Testis (tissue), 3 donors: ENCODE measurements around the gene TSPAN32. TPM values are rescaled to one million over a fixed set of nuclear protein-coding genes. Genes with fewer than 3 reads are reported as not detected.

ENCODE experiments used
- DNase-seq: peaks from one replicate; pipeline ENCODE4 v3.0.0-alpha.2; 2019
- H3K27ac ChIP-seq, 2 donors: fragments of 200-600 bp; sonication (generic); one replicate each; pipeline ENCODE4 v1.5.1; 2019
- H3K27me3 ChIP-seq: fragments of 200-600 bp; sonication (generic); one replicate; pipeline ENCODE4 v1.5.1; 2019
- H3K36me3 ChIP-seq: fragments of 200-600 bp; sonication (generic); one replicate; pipeline ENCODE4 v1.5.1; 2017; ENCODE audit warnings: low read depth; ENCODE audit errors: missing control alignments
- H3K4me1 ChIP-seq: fragments of 200-600 bp; sonication (generic); one replicate; pipeline ENCODE4 v1.5.1; 2019
- H3K4me3 ChIP-seq, 2 donors: fragments of 200-600 bp; sonication (generic); one replicate each; pipeline ENCODE4 v1.5.1; 2017 to 2019
- H3K9me3 ChIP-seq: fragments of 200-600 bp; sonication (generic); one replicate; pipeline ENCODE4 v1.5.1; 2017
- POLR2A ChIP-seq: fragments of 450-650 bp; IDR thresholded peaks from one replicate; pipeline ENCODE4 v1.6.1; 2017; ENCODE audit warnings: antibody characterized with exemption, mild to moderate bottlenecking, moderate library complexity
- WGBS, 2 donors: methylation state at CpG; one replicate each; pipeline ENCODE4 v1.1.5; 2018; 5-methylcytosine and 5-hydroxymethylcytosine counted together
- intact Hi-C: fragments of 100-400 bp; cut with DNase I; formaldehyde crosslinking; loops from one replicate; pipeline ENCODE4 v1.15.1; 2023; ENCODE audit warnings: low total_unique reads
- polyA plus RNA-seq: library from polyadenylated mRNA; stranded (reverse); fragments of 350-450 nt; fragmentation: Illumina TruSeq; extraction: RNeasy Lipid Tissue Mini Kit (QIAGEN cat#74804); gene quantifications from one replicate; pipeline ENCODE4 v1.2.3, GENCODE V29; 2014; ENCODE audit warnings: low read depth, low replicate concordance; ENCODE audit not compliant: insufficient read depth
- total RNA-seq, 2 donors: library from RNA; depleted of rRNA; stranded (reverse); fragments of >200 nt; gene quantifications; one replicate each; pipeline ENCODE4 v1.2.3, GENCODE V29; 2016
- TF ChIP-seq, protein P1 (sequence below), 3 experiments: fragments of 450-650 bp in 2 of 3; fragments of 200-600 bp in 1 of 3; sonication (generic) in 1 of 3; IDR thresholded peaks; one replicate each; pipeline ENCODE4 v1.5.1; 2016 to 2019; ENCODE audit warnings: antibody characterized with exemption in 3 of 3, mild to moderate bottlenecking in 2 of 3, moderate library complexity in 1 of 3

The TSPAN32 gene
- total and polyA plus RNA-seq, 3 donors from 2014 or later, result 1.0 to 1.5 (median 1.1) TPM

DNA sequence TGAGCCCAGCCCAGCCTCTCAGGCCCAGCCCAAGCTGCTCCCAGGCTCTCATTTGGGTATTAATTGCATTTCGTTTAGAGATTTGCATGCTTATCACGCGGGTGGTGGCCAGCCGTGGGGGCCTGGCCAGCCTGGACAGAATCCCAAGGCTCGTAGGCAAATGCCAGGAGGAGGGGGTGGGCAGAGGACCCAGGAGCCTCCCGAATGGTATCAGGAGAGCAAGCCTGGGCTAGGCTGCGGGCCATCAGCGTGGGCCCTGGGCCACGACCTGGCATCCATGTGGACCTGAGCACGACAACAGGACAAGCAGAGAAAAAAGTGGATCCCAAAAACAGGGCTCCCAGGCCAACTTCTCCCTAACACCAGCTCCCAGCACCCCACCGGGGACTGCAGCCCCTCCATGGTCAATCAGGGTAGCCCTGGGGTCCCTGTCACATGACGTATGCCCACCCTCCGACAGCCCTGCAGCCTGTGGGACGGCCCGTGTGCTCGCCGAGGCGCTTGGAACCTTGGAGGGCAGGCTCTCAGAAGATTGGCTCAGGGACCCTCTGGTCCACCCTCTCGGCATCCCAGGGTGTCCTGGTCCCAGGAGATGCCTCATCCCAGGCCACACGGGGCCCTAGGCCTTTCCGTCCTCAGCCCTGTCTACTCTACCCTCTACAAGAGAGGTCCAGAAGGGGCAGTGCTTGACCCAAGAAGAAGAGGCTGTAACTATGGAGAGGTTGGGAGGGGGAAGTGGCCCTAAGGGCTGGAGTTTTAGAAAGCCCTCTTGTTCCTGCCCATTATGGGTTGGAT, 40.2 kb upstream of the TSPAN32 start:
- Histone ChIP-seq H3K27me3 (no peaks in the 10 kb centered on the region), H3K4me1 (no peaks in the 10 kb centered on the region), H3K27ac (no peak overlapping the region), H3K4me3 (no peak overlapping the region), H3K9me3 (no peaks in the 10 kb centered on the region), H3K36me3 (no peaks in the 10 kb centered on the region)
- DNase-seq, result peak; percentile 9
- TF ChIP-seq POLR2A, result no peak
- TF ChIP-seq, protein P1, sequence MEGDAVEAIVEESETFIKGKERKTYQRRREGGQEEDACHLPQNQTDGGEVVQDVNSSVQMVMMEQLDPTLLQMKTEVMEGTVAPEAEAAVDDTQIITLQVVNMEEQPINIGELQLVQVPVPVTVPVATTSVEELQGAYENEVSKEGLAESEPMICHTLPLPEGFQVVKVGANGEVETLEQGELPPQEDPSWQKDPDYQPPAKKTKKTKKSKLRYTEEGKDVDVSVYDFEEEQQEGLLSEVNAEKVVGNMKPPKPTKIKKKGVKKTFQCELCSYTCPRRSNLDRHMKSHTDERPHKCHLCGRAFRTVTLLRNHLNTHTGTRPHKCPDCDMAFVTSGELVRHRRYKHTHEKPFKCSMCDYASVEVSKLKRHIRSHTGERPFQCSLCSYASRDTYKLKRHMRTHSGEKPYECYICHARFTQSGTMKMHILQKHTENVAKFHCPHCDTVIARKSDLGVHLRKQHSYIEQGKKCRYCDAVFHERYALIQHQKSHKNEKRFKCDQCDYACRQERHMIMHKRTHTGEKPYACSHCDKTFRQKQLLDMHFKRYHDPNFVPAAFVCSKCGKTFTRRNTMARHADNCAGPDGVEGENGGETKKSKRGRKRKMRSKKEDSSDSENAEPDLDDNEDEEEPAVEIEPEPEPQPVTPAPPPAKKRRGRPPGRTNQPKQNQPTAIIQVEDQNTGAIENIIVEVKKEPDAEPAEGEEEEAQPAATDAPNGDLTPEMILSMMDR (IDR thresholded peaks at IDR 0.05), result no peak
- WGBS, 2 donors, result 81 to 87% methylated on average over 13 to 21 of the region's 21 CpGs
- intact Hi-C loops, result no loop called here

DNA sequence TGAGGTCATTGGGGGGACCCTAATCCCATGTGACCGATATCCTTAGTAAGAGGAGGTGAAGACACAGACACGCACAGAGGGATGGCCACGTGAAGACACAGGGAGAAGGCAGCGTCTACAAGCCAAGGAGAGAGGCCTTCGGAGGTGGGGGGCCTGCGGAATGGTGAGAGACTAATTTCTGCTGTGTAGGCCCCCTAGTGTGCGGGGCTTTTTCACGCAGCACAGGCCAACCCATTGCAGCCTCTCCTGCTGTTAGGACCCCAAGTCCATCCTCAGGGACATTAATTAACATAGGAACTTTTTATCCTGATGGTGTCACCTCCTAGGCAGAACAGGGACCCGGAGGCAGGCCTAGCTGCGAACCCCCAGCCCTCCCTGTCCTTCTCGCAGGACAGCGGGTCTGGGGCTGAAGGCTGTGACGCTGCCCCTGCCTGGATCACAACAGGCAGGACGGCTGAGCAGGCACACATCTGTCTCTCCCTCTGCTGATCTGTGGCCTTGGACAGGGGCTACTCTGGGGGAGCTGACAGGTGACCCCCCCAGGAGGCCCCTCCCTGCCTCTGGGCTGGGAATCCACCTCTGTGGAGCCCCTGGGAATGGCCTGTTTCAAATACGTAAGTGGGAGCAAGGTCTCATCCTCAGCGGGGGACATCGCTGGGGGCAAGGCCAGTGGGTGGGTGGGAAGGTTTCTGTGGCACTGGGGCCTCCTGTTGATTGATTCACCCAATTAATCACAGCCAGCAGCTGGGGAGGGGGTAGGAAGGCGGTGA, 39.3 kb upstream of the TSPAN32 start:
- no peak overlapping the region for H3K27ac ChIP-seq
- WGBS, 2 donors, result 87% methylated on average over 13 to 18 of the region's 18 CpGs
- no peak overlapping the region for H3K4me3 ChIP-seq
- no peak for TF ChIP-seq POLR2A
- TF ChIP-seq, protein P1 (IDR thresholded peaks at IDR 0.05), result no peak
- H3K27me3 ChIP-seq, result no peaks in the 10 kb centered on the region
- no peaks in the 10 kb centered on the region for H3K4me1 ChIP-seq
- DNase-seq, result no peak
- intact Hi-C loops, result no loop called here
- no peaks in the 10 kb centered on the region for H3K9me3 ChIP-seq
- no peaks in the 10 kb centered on the region for H3K36me3 ChIP-seq

DNA sequence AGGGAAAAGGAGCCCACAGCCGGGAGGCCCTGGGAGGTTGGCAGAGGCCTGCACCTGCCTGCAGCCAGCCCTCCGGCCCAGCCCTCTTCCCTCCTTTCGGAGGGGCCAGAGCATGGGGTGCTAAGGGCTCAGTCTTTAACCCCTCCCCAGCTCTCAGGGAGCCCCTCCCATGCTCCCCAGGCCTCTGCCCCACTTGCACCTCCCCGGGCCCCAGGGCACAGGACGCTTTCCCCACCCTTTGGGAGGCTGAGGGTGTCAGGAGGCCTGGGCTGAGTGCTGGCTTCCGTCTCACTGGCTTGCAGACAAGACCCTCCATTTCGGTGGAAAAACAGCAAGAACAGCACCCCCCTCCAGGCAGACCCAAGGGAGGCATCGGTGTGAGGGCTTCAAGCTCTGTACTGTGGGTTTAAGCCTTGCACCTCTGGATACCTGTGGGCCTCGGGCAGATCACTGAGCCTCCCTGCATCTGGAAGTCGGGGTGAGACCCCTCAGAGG, 38.7 kb upstream of the TSPAN32 start:
- no peaks in the 10 kb centered on the region for H3K36me3 ChIP-seq
- H3K4me1 ChIP-seq, result no peaks in the 10 kb centered on the region
- H3K4me3 ChIP-seq, result no peak overlapping the region
- no peak for DNase-seq
- H3K9me3 ChIP-seq, result no peaks in the 10 kb centered on the region
- 89% methylated on average over 6 of the region's 10 CpGs; no CpG with 5 or more reads in 1 of the 2 donors for WGBS, 2 donors
- intact Hi-C loops, result no loop called here
- H3K27me3 ChIP-seq, result no peaks in the 10 kb centered on the region
- H3K27ac ChIP-seq, result no peak overlapping the region
- TF ChIP-seq, protein P1 (IDR thresholded peaks at IDR 0.05), result no peak
- TF ChIP-seq POLR2A, result no peak

DNA sequence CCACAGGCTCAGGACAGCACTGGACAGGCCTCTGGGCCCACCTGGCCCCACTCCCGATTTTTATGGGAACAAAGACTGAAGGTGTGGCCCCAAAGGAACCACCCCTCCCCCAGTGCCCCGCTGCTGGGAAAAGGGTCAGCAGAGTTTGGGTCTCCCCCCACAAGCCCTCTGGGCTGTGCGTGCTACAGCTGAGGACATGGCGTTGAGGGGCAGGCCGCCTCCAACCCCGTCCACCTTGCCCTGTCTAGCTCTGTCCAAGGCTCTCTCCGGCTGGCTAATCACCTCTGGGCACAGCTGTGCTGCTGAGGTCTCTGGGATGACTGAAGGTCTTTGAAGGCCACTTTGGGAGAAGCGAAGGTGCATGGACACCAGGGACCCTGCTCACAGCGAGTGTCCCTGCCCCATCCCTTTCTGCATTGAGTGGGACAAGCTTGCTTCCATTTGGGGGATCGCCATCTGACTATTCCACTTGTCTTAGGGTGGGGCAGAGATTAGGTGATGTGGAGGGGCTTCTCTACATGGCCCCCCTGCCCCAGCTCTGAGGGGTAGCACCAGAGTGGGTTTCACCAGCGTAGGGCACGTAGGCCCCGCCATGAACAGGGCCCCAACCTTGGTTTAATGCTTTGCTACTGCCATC, 38.0 kb upstream of the TSPAN32 start:
- intact Hi-C loops, result no loop called here
- no peaks in the 10 kb centered on the region for H3K4me1 ChIP-seq
- TF ChIP-seq, protein P1 (IDR thresholded peaks at IDR 0.05), result no peak
- TF ChIP-seq POLR2A, result no peak
- no peaks in the 10 kb centered on the region for H3K27me3 ChIP-seq
- peak; percentile 4 for DNase-seq
- H3K9me3 ChIP-seq, result no peaks in the 10 kb centered on the region
- H3K4me3 ChIP-seq, result no peak overlapping the region
- no peaks in the 10 kb centered on the region for H3K36me3 ChIP-seq
- H3K27ac ChIP-seq, result no peak overlapping the region
- 95 to 97% methylated on average over 12 to 13 of the region's 13 CpGs for WGBS, 2 donors
